ENCODE measurements around the gene FEZF2.

The FEZF2 gene

GRCh38 chr3:62323241-62323640 lies 50.1 kb downstream of the FEZF2 start:
- no peak for DNase-seq
